NT2/D1 (cell line): ENCODE data around the gene AP3B2.

Source experiments
- SUZ12 ChIP-seq: IDR thresholded peaks from 2 replicates; pipeline ENCODE4 v1.6.1; 2011; ENCODE audit not compliant: insufficient read length, insufficient read depth; ENCODE audit errors: extremely low read depth
- YY1 ChIP-seq: IDR thresholded peaks from 2 replicates; pipeline ENCODE4 v1.6.1; 2011; ENCODE audit not compliant: insufficient read length, insufficient read depth
- ZNF274 ChIP-seq: IDR thresholded peaks from 2 replicates; pipeline ENCODE4 v1.6.1; 2011; ENCODE audit warnings: mild to moderate bottlenecking, low read depth, low read length

GRCh38 chr15:82613747-82614146 lies 95.9 kb downstream of the AP3B2 start:
- TF ChIP-seq YY1 = no peak
- TF ChIP-seq ZNF274 = no peak
- TF ChIP-seq SUZ12 = no peak
